ENCODE measurements around the gene PPARG. TPM values are rescaled to one million over a fixed set of nuclear protein-coding genes. Genes with fewer than 3 reads are reported as not detected.

The PPARG gene
- total RNA-seq, 1 donor from 2014 or later = 0.94 TPM

GRCh38 chr3:12416731-12417130 lies 127.9 kb downstream of the PPARG start:
- no peak for DNase-seq

- DNase-seq = no peak
These were observed 131.5 kb downstream of the PPARG start for GRCh38 chr3:12420393-12420792.

GRCh38 chr3:12421132-12421531 lies 132.3 kb downstream of the PPARG start:
- no peak for DNase-seq

- DNase-seq = no peak
These were observed 134.3 kb downstream of the PPARG start for GRCh38 chr3:12423131-12423530.

GRCh38 chr3:12423918-12424630 lies 135.2 kb downstream of the PPARG start:
- DNase-seq = no peak

GRCh38 chr3:12424635-12425319 lies 135.9 kb downstream of the PPARG start:
- DNase-seq = no peak

GRCh38 chr3:12425850-12426579 lies 137.1 kb downstream of the PPARG start:
- DNase-seq = no peak

GRCh38 chr3:12427551-12427950 lies 138.7 kb downstream of the PPARG start:
- no peak for DNase-seq

GRCh38 chr3:12428126-12428525 lies 139.3 kb downstream of the PPARG start:
- no peak for DNase-seq

- DNase-seq = no peak
These were observed 141.2 kb downstream of the PPARG start for GRCh38 chr3:12430086-12430485.

GRCh38 chr3:12433823-12434222 lies 145.0 kb downstream of the PPARG start:
- no peak for DNase-seq

GRCh38 chr3:12436514-12437220 lies 147.8 kb downstream of the PPARG start:
- DNase-seq = no peak

GRCh38 chr3:12437221-12437605 lies 148.3 kb downstream of the PPARG start:
- DNase-seq = no peak

- no peak for DNase-seq
These were observed 149.0 kb downstream of the PPARG start for GRCh38 chr3:12437861-12438260.

- DNase-seq = no peak
These were observed 149.4 kb downstream of the PPARG start for GRCh38 chr3:12438318-12438717.

- no peak for DNase-seq
These were observed 150.5 kb downstream of the PPARG start for GRCh38 chr3:12439161-12439940.

- DNase-seq = no peak
These were observed 152.3 kb downstream of the PPARG start for GRCh38 chr3:12440927-12441714.

GRCh38 chr3:12442654-12443501 lies 154.0 kb downstream of the PPARG start:
- no peak for DNase-seq

- DNase-seq = no peak
These were observed 155.1 kb downstream of the PPARG start for GRCh38 chr3:12443781-12444522.

Data from occipital lobe (tissue), 2 donors.